Activated T-cell treated with anti-CD3 and anti-CD28 coated beads, Interleukin-2, amount 50 U/mL, for 24 hours (primary cell): ENCODE results near the gene IPO9.
"Not testable (repeated sequence)": the region's sequence is repeated elsewhere in the genome, so short reads cannot be mapped to it uniquely, and the experiment has no call there.

Experiments used
- DNase-seq: peaks from one replicate; pipeline ENCODE4 v3.0.0-alpha.2; 2020
- H3K27ac Mint-ChIP-seq: 2 replicates; pipeline ENCODE4 v1.8.0; 2020; ENCODE audit warnings: mild to moderate bottlenecking, mixed read lengths
- H3K27me3 Mint-ChIP-seq: 2 replicates; pipeline ENCODE4 v1.8.0; 2020; ENCODE audit warnings: mixed read lengths
- H3K36me3 Mint-ChIP-seq: 2 replicates; pipeline ENCODE4 v1.8.0; 2020; ENCODE audit warnings: low read depth, mixed read lengths
- H3K4me1 Mint-ChIP-seq: 2 replicates; pipeline ENCODE4 v1.8.0; 2020; ENCODE audit warnings: low read depth, mixed read lengths
- H3K4me3 Mint-ChIP-seq: 2 replicates; pipeline ENCODE4 v1.8.0; 2020; ENCODE audit warnings: mild to moderate bottlenecking, moderate library complexity, mixed read lengths
- H3K9me3 Mint-ChIP-seq: 2 replicates; pipeline ENCODE4 v1.8.0; 2020; ENCODE audit warnings: mixed read lengths

The IPO9 gene

DNA sequence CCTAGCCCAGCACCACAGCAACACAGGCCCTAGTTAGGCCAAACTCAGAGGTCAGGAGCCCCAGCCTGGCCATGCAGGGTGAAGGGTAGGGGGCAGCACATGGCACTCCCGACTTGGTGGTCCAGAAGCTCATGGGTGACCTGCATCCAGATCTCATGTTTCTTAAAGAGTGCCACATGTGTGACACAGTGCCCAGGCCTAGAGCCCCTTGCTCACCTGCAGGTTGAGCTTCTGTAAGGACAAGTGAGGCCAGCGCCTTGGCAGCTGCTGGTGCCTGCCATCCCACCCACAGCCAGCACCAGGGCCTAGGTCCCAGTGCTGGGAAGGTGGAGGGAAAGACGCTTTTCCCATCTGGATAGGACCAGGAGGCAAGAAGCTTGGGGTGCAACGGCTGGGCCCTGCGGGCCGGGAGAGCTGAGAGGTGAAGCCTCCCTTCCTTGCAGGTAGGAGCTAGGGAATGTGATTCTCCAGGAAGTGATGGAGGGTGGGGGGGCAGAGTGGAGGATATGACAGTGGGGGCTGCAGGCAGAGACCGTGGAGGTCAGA is 66.2 kb downstream of the IPO9 start:
- peaks cover 8% of the 10 kb centered on the region for H3K4me1 Mint-ChIP-seq
- no peak overlapping the region for H3K4me3 Mint-ChIP-seq
- no peak overlapping the region for H3K27ac Mint-ChIP-seq
- peaks cover 37% of the 10 kb centered on the region for H3K27me3 Mint-ChIP-seq
- no peak for DNase-seq
- H3K9me3 Mint-ChIP-seq = no peaks in the 10 kb centered on the region
- H3K36me3 Mint-ChIP-seq = no peaks in the 10 kb centered on the region

DNA sequence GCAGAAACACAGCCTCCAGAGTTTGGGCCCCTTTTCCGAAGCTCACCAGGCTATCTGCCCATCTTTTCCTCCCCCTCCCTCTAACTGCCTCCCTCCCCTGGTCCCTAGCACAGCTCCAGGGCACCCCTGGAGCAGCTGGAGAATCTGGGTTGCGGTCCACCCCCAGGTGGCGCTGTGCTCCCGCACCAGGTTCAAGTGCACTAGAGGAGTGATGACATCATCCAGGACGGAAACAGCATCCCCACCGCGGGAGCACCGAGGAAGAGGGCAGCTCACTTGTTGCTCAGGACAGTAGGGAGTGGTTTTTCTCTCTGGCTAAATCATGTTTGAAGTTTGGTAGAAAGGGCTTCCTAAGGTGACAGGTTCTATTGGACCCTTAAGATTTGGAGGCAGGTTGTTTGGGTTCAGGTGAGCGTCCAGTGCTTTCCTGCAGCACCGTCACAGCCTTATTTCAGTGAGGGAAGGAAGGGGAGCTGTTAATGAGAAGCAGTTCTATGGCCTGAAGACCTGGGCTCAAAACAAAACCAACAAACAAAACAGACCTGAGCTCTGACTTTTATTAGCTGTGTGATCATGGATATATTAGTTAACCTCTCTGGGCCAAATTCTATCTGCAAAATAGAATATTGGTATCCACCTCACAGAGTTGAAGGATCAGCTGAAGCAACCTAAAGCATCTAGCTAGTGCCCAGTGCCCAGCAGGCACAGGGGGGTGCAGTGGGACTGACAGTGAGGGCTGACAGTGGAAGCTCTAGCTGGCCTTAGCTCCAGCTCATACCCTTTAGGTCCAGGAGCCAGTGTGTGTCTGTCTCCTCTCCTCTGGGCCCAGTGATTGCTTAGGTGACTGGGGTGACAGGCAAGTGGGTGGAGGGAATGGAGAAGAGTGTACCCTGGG is 67.2 kb downstream of the IPO9 start:
- H3K4me1 Mint-ChIP-seq = peaks cover 8% of the 10 kb centered on the region
- H3K4me3 Mint-ChIP-seq = peak overlapping the region; percentile 52
- peak; percentile 87 for DNase-seq
- no peaks in the 10 kb centered on the region for H3K9me3 Mint-ChIP-seq
- peak overlapping the region; percentile 47 for H3K27ac Mint-ChIP-seq
- no peaks in the 10 kb centered on the region for H3K36me3 Mint-ChIP-seq
- H3K27me3 Mint-ChIP-seq = peaks cover 30% of the 10 kb centered on the region

DNA sequence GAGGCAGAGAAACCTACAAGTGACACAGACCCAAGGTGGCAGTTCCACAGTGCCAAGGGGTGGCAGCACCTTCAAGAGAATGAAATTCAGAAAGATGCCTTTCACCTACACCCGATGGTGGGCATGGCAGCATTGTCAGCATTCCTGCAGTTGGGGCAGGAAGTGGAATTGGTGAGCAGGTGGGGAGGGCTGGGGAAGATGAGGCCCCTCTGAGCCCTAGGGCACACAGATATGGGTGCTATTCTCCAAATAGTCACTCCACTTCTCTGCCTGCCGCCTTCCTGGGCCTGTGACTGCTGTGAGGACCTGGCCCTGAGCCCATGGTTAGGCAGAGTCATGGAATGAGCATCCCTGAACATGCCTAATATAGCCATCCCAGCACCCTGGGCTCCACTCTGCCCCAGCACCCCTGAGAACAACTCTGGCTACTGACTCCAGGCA is 68.0 kb downstream of the IPO9 start:
- no peak overlapping the region for H3K27ac Mint-ChIP-seq
- H3K27me3 Mint-ChIP-seq = peaks cover 22% of the 10 kb centered on the region
- no peaks in the 10 kb centered on the region for H3K9me3 Mint-ChIP-seq
- no peaks in the 10 kb centered on the region for H3K36me3 Mint-ChIP-seq
- DNase-seq = no peak
- no peak overlapping the region for H3K4me3 Mint-ChIP-seq
- peaks cover 8% of the 10 kb centered on the region for H3K4me1 Mint-ChIP-seq

DNA sequence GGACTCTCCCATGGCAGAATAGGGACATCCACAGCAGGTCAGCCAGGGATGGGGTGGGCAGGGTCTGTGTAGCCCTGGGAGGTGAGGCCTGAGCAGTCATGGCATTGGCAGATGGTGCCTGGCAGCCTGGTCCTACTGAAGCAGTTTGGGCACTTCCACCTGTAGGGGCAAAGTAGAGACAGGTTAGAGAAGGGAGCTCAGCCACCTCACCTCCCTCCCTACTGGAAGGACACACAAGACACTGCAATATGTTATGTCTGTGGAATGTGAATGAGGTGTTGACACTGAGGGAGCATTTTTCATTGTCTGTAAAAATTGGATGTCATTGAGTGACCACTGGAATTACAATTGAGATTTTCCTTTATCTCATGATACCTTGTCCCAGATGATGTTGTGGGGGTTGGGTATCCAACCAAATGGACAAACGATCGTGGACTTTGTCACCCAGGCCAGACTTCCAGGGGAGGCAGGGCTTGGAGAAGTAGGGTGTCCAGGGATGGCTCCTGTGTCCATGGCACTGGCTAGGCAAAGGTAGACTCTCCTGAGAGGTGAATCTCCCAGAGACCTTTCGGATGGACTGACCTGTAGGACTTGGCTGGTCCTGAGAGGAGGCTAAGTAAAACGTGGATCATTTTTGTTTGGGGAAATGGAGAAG is 69.4 kb downstream of the IPO9 start:
- Mint-ChIP-seq H3K4me1 (peaks cover 8% of the 10 kb centered on the region), H3K27me3 (peaks cover 14% of the 10 kb centered on the region), H3K27ac (no peak overlapping the region), H3K36me3 (no peaks in the 10 kb centered on the region), H3K9me3 (no peaks in the 10 kb centered on the region), H3K4me3 (no peak overlapping the region)
- DNase-seq = no peak

DNA sequence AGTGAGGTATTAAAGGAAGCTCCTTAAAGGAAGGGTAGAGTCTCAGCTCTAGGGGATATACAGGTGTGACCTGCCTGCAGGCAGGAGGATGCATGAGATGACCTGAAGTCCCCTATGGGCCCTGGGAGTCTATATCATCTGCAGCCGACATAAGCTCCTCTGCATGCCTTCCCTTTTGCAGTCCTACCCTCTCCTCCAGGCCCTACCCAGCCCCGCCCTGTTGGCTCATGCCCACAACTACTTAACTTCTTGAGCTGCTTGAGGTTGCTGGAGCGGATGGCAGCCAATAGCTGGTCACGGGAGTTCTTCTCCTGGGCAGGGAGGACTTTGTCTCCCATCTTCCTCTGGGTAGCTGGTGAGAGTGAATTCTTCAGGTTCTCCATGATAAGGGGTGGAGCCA is 70.0 kb downstream of the IPO9 start:
- no peaks in the 10 kb centered on the region for H3K9me3 Mint-ChIP-seq
- no peaks in the 10 kb centered on the region for H3K36me3 Mint-ChIP-seq
- peaks cover 8% of the 10 kb centered on the region for H3K4me1 Mint-ChIP-seq
- H3K27me3 Mint-ChIP-seq = peaks cover 8% of the 10 kb centered on the region
- no peak overlapping the region for H3K27ac Mint-ChIP-seq
- H3K4me3 Mint-ChIP-seq = no peak overlapping the region
- no peak for DNase-seq

DNA sequence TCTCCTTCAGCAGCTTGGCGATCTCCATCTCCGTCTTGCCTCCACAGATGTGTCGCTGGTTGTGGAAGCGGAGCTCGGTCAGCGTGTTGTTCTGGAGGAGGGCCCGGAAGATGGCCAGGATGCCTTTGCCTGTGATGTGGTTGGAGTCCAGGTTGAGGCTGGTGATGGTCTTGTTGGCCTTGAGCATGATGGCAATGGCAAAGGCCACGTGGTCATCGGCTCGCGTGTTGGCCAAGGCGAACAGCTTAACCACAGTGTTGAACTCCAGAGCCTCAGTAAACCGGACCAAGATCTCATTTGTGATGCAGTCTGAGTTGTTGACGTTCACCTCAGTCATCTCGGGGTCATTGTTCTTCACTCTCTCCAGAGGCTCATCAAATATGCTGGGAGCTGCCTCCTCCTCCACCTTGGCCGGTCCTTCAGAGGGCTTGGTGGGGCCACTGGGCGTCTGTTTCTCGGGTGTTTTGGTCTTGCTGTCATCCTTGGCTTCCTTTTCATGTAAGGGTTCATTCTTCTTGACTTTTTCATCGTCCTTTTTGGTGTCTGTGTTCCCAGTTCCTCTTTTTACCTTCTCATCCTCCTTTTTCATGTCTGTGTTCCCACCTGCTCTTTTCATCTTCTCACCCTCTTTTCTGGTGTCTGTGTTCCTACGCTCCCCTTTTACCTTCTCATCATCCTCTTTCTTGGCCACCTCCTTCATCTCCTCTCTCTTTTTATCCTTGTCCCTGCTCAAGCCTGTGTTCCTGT is 70.9 kb downstream of the IPO9 start:
- Mint-ChIP-seq H3K36me3 (no peaks in the 10 kb centered on the region), H3K9me3 (no peaks in the 10 kb centered on the region), H3K27ac (no peak overlapping the region), H3K4me3 (no peak overlapping the region), H3K4me1 (peaks cover 8% of the 10 kb centered on the region), H3K27me3 (no peaks in the 10 kb centered on the region)
- DNase-seq = no peak

DNA sequence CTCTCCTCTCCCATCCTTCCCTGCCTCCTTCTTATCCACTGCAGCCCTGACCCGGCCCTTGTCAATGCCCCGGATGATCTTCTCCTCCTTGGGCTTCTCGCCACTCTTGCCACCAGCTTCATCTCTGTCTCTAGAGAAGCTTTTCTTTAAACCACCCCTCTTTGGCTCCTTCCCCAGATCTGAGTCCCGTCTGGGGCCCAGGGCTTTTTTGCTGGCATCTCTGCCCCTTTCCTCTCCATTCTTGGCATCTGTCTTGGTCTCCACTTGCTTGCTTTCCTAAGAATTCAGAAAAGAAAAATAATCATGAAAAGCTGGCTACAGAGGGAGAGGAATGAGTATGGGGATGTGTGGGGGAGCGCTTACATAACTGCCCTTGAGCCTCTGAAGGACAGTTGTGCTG is 71.5 kb downstream of the IPO9 start:
- no peaks in the 10 kb centered on the region for H3K27me3 Mint-ChIP-seq
- no peak overlapping the region for H3K4me3 Mint-ChIP-seq
- H3K36me3 Mint-ChIP-seq = no peaks in the 10 kb centered on the region
- H3K27ac Mint-ChIP-seq = no peak overlapping the region
- DNase-seq = no peak
- H3K9me3 Mint-ChIP-seq = no peaks in the 10 kb centered on the region
- H3K4me1 Mint-ChIP-seq = peaks cover 11% of the 10 kb centered on the region

DNA sequence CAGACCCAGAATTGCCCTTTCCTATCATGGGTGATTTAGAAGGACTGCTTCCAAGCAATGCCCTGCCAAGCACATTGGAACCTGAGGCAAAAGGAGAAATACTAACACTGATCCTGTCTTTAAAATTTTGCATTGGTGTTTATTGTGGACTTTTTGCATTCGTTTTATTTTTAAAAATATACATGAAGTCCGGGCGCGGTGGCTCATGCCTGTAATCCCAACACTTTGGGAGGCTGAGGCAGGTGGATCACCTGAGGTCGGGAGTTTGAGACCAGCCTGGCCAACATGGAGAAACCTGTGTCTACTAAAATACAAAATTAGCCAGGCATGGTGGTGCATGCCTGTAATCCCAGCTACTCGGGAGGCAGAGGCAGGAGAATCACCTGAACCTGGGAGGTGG is 72.1 kb downstream of the IPO9 start:
- H3K27ac Mint-ChIP-seq, H3K4me3 Mint-ChIP-seq, H3K27me3 Mint-ChIP-seq, H3K36me3 Mint-ChIP-seq, H3K9me3 Mint-ChIP-seq, H3K4me1 Mint-ChIP-seq, DNase-seq: not testable (repeated sequence)

DNA sequence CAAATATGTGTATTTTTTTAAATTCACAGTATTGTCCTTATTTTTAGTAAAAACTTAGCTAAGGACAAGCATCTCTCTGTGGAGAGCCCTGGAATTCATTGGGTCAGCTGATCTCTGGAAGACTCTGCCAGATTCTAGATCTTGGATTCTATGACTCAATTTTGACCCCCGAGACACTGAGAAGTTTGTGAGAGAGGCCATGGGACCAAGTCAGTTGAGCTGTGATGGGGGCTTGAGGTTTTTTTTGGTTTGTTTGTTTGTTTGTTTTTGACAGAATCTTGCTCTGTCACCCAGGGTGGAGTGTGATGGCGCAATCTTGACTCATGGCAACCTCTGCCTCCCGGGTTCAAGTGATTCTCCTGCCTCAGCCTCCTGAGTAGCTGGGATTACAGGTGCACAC is 73.2 kb downstream of the IPO9 start:
- DNase-seq = no peak
- Mint-ChIP-seq H3K27me3 (no peaks in the 10 kb centered on the region), H3K9me3 (no peaks in the 10 kb centered on the region), H3K27ac (no peak overlapping the region), H3K4me1 (peaks cover 3% of the 10 kb centered on the region), H3K4me3 (no peak overlapping the region), H3K36me3 (no peaks in the 10 kb centered on the region)

DNA sequence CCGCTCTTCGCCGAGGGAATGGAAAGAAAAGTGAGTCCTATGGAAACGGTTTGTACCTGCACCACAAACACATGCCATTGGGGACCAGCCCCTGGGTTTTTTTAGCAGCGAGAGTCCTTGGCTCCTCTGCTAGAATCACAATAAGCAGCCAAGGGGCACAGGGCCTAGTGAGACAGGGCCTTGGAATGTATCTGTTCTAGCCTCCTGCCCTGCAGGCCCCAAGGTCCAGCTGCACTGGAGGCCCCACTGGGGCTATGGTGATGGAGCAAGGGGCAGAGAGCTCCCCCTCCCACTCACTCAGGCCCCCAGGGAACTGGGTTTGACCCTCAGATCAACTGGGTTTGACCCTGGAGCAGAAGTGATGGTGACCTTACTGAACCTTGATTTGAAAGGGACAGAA is 74.2 kb downstream of the IPO9 start:
- Mint-ChIP-seq H3K4me1 (peaks cover 3% of the 10 kb centered on the region), H3K4me3 (no peak overlapping the region), H3K36me3 (no peaks in the 10 kb centered on the region), H3K27me3 (no peaks in the 10 kb centered on the region), H3K9me3 (no peaks in the 10 kb centered on the region), H3K27ac (no peak overlapping the region)
- DNase-seq = no peak

DNA sequence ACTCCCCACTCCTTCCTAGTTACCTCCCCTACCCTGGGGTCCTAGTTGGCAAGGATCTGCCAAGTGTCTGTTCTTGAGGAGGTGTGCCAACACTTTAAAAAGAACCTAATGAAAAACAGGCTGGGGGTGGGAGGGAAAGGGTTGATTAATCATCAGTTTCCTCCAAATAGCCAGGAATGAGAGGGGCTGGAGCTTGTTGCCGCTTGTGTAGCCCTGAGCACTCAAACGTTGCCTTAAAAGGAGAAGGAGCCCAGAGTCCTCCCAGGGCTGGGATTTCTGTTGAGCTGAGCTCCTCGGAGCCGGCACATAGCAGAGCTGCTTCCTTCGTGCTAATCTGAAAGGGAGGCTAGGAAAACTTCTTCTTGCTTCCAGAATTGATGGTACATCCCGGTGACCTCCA is 75.6 kb downstream of the IPO9 start:
- H3K36me3 Mint-ChIP-seq = no peaks in the 10 kb centered on the region

DNA sequence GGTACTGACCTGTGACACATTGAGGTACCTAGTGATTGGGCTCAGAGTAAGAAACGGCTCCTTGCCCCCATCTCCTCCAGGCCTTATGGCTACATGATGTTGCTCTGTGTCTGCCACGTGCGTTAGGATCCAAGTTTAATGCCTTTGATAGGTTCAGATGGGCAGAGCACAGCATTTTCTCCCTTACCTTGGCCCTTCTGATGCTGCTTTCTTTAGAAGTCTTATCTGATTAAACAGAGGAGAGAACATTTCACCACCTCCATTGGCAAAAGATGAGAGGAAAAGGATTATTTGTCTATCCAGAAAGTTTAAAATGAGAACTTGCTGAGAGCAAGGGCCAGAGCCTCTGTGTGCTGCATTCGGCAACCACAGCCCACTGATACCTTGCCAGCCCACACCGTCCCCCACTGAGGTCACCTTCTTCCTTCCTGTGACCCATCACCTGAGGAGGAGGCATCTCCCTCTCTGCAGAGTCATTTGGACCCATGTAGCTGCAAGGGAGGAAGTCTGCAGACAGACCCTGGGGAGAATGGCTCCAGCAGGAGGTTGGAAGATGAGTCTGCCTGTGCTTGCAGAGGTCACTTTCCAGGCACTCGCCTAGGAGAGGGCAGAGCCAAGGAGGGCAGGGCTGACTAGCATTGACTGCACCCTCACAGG is 76.4 kb downstream of the IPO9 start:
- no peak for DNase-seq
- H3K36me3 Mint-ChIP-seq = no peaks in the 10 kb centered on the region
- H3K4me3 Mint-ChIP-seq = no peak overlapping the region
- peaks cover 3% of the 10 kb centered on the region for H3K4me1 Mint-ChIP-seq
- no peaks in the 10 kb centered on the region for H3K9me3 Mint-ChIP-seq
- H3K27ac Mint-ChIP-seq = no peak overlapping the region
- no peaks in the 10 kb centered on the region for H3K27me3 Mint-ChIP-seq

More for the DNA sequence above, 75.6 kb downstream of the IPO9 start:
- H3K27me3 Mint-ChIP-seq = no peaks in the 10 kb centered on the region
- no peak overlapping the region for H3K27ac Mint-ChIP-seq
- H3K4me1 Mint-ChIP-seq = peaks cover 3% of the 10 kb centered on the region
- DNase-seq = no peak
- H3K9me3 Mint-ChIP-seq = no peaks in the 10 kb centered on the region
- no peak overlapping the region for H3K4me3 Mint-ChIP-seq

DNA sequence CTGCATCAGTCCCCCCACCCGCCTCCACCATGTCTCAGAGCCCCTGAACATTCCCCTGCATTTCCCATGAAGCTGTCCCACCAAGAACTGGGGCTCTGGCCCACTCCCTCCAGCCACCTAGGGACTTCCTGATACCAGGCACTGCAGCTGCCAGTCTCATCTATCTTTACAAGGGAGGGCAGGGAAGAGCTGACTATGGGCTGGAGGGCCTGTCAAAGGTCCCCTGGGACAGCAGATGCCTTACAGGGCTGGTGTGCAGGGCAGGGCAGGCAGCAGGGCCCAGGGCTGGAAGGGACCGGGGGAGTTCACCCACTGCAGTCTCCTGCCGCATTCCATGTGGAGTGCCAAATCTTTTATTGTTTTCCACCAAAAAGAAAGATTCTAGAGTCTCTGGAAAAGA is 77.4 kb downstream of the IPO9 start:
- Mint-ChIP-seq H3K27ac (no peak overlapping the region), H3K4me1 (peaks cover 3% of the 10 kb centered on the region), H3K9me3 (no peaks in the 10 kb centered on the region), H3K4me3 (no peak overlapping the region), H3K27me3 (no peaks in the 10 kb centered on the region), H3K36me3 (no peaks in the 10 kb centered on the region)
- DNase-seq = no peak

DNA sequence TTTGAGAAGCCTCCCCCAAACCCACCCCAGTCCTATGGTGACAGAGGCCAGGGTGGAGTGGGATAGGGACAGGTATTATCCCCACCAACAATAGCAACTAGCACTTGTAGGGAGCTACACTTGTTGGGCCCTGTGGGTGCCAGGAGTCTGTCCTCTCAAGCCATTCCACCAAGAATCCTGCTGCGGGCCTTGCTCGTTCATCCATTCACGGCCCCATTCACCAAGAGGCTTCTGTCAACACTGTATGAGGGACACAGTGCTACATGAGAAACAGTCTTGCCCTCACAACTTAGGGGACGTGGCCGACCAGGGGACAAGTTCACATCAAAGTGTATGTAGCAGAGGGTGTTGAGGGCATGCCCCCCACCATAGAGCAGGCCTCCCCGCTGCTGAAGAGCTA is 78.7 kb downstream of the IPO9 start:
- H3K9me3 Mint-ChIP-seq = no peaks in the 10 kb centered on the region
- no peaks in the 10 kb centered on the region for H3K36me3 Mint-ChIP-seq
- no peak for DNase-seq
- peaks cover 3% of the 10 kb centered on the region for H3K4me1 Mint-ChIP-seq
- no peaks in the 10 kb centered on the region for H3K27me3 Mint-ChIP-seq
- H3K4me3 Mint-ChIP-seq = no peak overlapping the region
- no peak overlapping the region for H3K27ac Mint-ChIP-seq
